H1 (cell line): ENCODE measurements around the gene MACF1. TPM values are rescaled to one million over a fixed set of nuclear protein-coding genes. Genes with fewer than 3 reads are reported as not detected.

Source experiments
- NRF1 ChIP-seq: IDR thresholded peaks from 2 replicates; pipeline ENCODE4 v1.6.1; 2011; ENCODE audit warnings: mild to moderate bottlenecking, low read depth, low read length, improper control_type of control experiment
- polyA plus RNA-seq, 7 experiments: library from polyadenylated mRNA; depleted of rRNA in 3 of 7; stranded (reverse) in 5 of 7; unstranded in 2 of 7; fragments of >200 nt in 5 of 7; fragments of 200-250 nt in 2 of 7; gene quantifications; 1 replicate in 5 of 7; 2 replicates in 1 of 7; 4 replicates in 1 of 7; pipeline versions ENCODE4 v1.2.1 to v1.2.3, GENCODE V29; 2011 to 2013; ENCODE audit warnings: missing spikeins in 2 of 7, mixed read lengths in 2 of 7
- total RNA-seq: library from RNA; stranded (reverse); fragmentation: NEBNext Ultra II Directional; extraction: Animal tissue kit (Norgen Biotek cat#: 25700); gene quantifications from 2 replicates; pipeline ENCODE4 v1.2.1, GENCODE V29; 2021

The MACF1 gene
- total and polyA plus RNA-seq, 2 of the 8 experiments (the other 6 are each of a cell fraction or from before 2014, with no cell fraction given), result 59.8 to 285 TPM

DNA sequence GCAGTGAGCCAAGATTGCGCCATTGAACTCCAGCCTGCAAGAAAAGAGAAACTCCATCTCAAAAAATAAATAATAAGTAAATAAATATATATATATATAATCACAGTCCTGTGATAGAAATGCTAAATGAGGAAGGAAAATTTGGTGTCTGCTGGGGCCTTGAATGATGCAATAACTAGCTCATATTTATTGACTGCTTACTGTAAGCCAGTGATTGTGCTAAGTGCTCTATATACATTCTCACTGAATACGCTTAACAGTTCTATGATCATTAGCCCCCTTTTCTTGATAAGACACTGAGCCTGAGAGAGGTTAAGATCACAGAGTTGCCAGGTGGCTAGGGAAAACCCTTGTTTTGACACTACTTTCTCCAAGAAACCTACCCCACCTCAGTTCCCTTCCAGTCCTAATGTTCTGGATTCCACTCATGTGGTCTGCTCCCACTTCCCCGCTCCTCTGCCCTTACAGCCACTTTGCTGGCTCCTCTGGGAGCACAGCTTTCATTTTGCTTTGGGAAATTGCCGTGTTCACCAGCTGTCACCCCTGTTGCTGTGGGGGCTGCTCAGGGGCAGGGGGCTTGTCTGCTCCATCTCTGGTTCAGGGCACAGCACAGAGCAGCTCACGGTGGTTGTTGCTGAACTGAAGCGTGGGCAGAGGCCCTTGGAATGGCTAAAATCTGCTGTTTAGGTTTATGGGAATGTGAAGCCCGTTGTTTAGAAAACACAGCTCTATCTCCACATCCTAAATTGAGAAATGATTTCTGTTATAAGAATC is 284.5 kb downstream of the MACF1 start (continued):
- no peak for TF ChIP-seq NRF1
